RWPE2 (cell line): Measurements from ENCODE around the gene ENGASE.

Experiments used
- ATAC-seq: fragments of 200-7000 bp; cut with Tn5 transposase; 3 replicates; pipeline ENCODE4 v1.9.1; 2021; ENCODE audit warnings: low read depth
- DNase-seq: peaks from one replicate; pipeline ENCODE4 v3.0.0-alpha.2; 2020; ENCODE audit warnings: low spot score
- H3K27ac ChIP-seq: fragments of 450-650 bp; 2 replicates; pipeline ENCODE4 v1.5.1; 2017; ENCODE audit warnings: mild to moderate bottlenecking; ENCODE audit not compliant: poor library complexity, severe bottlenecking
- H3K27me3 ChIP-seq: fragments of 250-450 bp; sonication (Bioruptor Pico); 2 replicates; pipeline ENCODE4 v1.5.1; 2021; ENCODE audit warnings: mild to moderate bottlenecking, moderate library complexity; ENCODE audit not compliant: insufficient read depth, poor library complexity, severe bottlenecking
- H3K36me3 ChIP-seq: fragments of 250-450 bp; sonication (Bioruptor Pico); 2 replicates; pipeline ENCODE4 v1.5.1; 2020; ENCODE audit warnings: low read depth, mild to moderate bottlenecking, moderate library complexity
- H3K4me1 ChIP-seq: fragments of 250-450 bp; sonication (Bioruptor Pico); 2 replicates; pipeline ENCODE4 v1.5.1; 2021; ENCODE audit warnings: mild to moderate bottlenecking, moderate library complexity; ENCODE audit not compliant: insufficient read depth, poor library complexity, severe bottlenecking
- H3K4me3 ChIP-seq: fragments of 250-450 bp; sonication (Bioruptor Pico); 2 replicates; pipeline ENCODE4 v1.5.1; 2021; ENCODE audit warnings: mild to moderate bottlenecking, moderate library complexity; ENCODE audit not compliant: severe bottlenecking
- H3K9me3 ChIP-seq: fragments of 250-450 bp; sonication (Bioruptor Pico); 2 replicates; pipeline ENCODE4 v1.5.1; 2021; ENCODE audit warnings: mild to moderate bottlenecking, moderate library complexity; ENCODE audit not compliant: severe bottlenecking
- TF ChIP-seq, protein P1 (sequence below): fragments of 450-650 bp; IDR thresholded peaks from one replicate; pipeline ENCODE4 v1.5.1; 2017; ENCODE audit warnings: mild to moderate bottlenecking, moderate library complexity; ENCODE audit not compliant: poor library complexity, severe bottlenecking

ENGASE gene

DNA sequence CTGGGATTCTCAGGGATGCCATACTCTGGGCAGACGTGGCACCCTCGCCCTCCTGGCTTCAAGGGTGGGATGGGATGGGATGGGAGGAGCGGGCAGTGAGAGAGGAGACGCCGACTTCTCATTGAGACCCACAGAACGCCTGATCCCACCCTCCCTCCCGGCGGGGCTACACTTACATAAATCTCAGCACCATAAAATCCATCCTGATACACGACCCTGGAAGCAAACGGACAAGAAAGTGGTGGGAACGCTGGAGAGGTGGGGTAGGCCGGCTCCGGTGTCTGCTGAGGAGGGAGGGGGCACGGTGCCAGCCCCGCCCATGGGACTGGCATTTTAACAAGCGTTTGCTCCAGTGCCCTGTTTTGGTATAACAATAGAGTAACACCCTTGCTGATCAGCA lies 21.9 kb downstream of the ENGASE start:
- ATAC-seq, result no peak
- H3K36me3 ChIP-seq, result no peaks in the 10 kb centered on the region
- DNase-seq, result no peak
- no peaks in the 10 kb centered on the region for H3K4me1 ChIP-seq
- peaks cover 51% of the 10 kb centered on the region for H3K27me3 ChIP-seq
- H3K4me3 ChIP-seq, result no peak overlapping the region
- TF ChIP-seq, protein P1, sequence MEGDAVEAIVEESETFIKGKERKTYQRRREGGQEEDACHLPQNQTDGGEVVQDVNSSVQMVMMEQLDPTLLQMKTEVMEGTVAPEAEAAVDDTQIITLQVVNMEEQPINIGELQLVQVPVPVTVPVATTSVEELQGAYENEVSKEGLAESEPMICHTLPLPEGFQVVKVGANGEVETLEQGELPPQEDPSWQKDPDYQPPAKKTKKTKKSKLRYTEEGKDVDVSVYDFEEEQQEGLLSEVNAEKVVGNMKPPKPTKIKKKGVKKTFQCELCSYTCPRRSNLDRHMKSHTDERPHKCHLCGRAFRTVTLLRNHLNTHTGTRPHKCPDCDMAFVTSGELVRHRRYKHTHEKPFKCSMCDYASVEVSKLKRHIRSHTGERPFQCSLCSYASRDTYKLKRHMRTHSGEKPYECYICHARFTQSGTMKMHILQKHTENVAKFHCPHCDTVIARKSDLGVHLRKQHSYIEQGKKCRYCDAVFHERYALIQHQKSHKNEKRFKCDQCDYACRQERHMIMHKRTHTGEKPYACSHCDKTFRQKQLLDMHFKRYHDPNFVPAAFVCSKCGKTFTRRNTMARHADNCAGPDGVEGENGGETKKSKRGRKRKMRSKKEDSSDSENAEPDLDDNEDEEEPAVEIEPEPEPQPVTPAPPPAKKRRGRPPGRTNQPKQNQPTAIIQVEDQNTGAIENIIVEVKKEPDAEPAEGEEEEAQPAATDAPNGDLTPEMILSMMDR, result no peak
- H3K27ac ChIP-seq, result no peak overlapping the region
- no peaks in the 10 kb centered on the region for H3K9me3 ChIP-seq

DNA sequence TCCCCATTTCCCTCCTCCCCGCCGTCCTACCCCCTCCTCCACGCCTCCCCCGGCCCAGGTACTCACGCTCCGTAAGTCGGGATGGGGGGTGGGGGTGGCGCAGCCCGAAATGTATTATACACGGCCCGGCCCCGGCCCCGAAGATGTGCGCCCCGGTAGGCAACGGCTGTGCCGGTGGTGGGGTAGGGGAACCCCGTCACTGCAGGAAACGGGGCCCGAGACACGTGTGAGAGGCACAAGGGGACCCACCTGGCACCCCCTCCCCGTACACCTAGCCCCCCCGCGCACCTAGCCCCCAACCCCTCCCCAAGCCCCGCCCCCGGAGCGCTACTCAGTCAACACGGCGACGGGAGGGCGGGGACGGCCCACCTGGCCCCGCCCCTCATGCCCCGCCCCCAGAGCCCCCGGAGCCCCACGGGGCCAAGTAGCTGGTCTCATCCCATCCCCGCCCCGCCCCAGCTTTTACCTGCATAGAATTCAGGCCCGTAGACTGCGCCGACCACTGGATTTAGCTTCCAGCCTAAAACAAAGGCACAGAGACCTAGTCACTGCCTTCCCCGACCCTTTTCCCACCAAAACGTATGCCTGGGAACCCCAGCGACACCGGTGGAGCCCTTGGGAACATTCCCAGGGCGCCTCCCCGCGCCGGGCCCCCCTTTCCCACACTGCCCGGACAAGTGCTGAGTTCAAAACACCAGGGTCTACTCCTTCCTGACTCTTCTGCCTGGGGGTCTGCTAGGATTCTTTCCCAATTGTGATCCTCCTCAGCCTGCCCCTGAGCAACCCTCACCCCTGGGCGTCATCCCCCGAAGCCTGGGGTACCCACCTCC lies 22.8 kb downstream of the ENGASE start:
- DNase-seq, result no peak
- Histone ChIP-seq H3K36me3 (no peaks in the 10 kb centered on the region), H3K27me3 (peaks cover 59% of the 10 kb centered on the region), H3K4me3 (no peak overlapping the region), H3K9me3 (no peaks in the 10 kb centered on the region), H3K4me1 (no peaks in the 10 kb centered on the region), H3K27ac (no peak overlapping the region)
- TF ChIP-seq, protein P1, result no peak
- ATAC-seq, result no peak

DNA sequence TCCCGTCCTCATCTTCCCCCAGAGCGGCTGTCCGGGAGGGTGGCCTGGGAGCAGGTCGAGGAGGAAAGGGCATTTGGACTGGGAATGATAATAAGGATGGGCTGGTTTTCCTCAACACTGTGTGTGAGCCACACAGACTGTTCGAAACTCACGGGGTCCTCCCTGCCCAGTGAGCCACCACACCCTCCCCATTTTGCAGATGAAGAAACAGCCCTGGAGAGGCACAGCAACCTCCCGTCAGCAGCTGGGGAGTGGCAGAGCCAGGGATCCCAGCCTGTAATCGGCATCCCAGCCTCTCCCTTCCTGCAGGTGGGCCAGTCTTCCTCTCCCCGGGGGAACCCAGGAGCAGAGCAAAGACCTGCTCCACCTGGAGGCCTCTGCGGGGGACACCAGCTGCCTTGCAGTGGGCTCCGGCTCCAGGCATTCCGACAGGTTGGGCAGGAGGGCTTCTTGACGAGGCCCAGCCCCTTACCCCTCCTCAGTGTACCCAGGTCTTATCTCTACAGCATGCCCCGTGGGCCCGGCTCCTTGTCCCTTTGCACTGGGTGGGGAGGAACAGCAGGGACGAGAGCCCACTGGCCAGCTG lies 23.8 kb downstream of the ENGASE start:
- DNase-seq, result no peak
- Histone ChIP-seq H3K4me1 (no peaks in the 10 kb centered on the region), H3K4me3 (no peak overlapping the region), H3K9me3 (no peaks in the 10 kb centered on the region), H3K27ac (no peak overlapping the region), H3K27me3 (peaks cover 67% of the 10 kb centered on the region), H3K36me3 (no peaks in the 10 kb centered on the region)
- no peak for ATAC-seq
- TF ChIP-seq, protein P1, result no peak

DNA sequence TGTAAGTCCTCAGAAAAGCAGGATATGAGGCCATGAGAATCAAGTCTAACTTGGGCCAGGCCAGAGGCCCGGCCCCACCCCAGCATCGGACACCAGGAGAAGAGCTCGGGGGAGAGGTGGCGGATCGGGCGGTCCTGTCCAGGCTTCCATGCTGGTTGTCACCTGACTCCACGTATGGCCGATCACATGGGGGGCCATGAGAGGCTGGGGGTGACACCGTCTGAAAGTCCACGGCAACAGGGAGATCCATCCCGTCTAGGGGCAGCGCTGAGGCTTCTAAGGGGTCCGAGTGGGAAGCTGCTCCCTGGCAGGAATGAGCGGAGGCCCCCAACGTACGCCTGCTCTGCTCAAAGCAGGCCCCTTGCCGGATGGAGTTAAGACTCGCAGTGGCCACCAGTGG lies 25.8 kb downstream of the ENGASE start:
- Histone ChIP-seq H3K4me3 (no peak overlapping the region), H3K36me3 (no peaks in the 10 kb centered on the region), H3K4me1 (no peaks in the 10 kb centered on the region), H3K27me3 (peaks cover 67% of the 10 kb centered on the region), H3K27ac (no peak overlapping the region), H3K9me3 (no peaks in the 10 kb centered on the region)
- TF ChIP-seq, protein P1, result no peak
- DNase-seq (no peak), ATAC-seq (no peak)
